BJ (cell line): Measurements from ENCODE around the gene MEDAG. TPM values are rescaled to one million over a fixed set of nuclear protein-coding genes. Genes with fewer than 3 reads are reported as not detected.

Experiments
- CTCF ChIA-PET: fragments of 350-600 bp; formaldehyde crosslinking; extraction: SDS; loops from one replicate; lab custom pipeline; 2021; ENCODE audit warnings: antibody characterized with exemption, inconsistent platforms; lab: Yijun Ruan, JAX
- POLR2A ChIA-PET: fragments of 300-600 bp; sonication (Branson Sonifier 250); formaldehyde crosslinking; extraction: SDS; loops from one replicate; lab custom pipeline; 2021; ENCODE audit warnings: antibody characterized with exemption; lab: Charles Lee
- DNase-seq: peaks from one replicate; pipeline ENCODE4 v3.0.0-alpha.2; 2011; ENCODE audit warnings: low read depth
- H3K27me3 ChIP-seq: 2 replicates; pipeline ENCODE4 v1.6.0; 2011; ENCODE audit warnings: low read length; ENCODE audit not compliant: control insufficient read depth, insufficient read depth
- H3K36me3 ChIP-seq: 2 replicates; pipeline ENCODE4 v1.5.1; 2011; ENCODE audit warnings: low read length; ENCODE audit not compliant: control insufficient read depth, insufficient read depth
- H3K4me3 ChIP-seq: 2 replicates; pipeline ENCODE4 v1.5.1; 2011; ENCODE audit warnings: low read depth, mild to moderate bottlenecking, control low read depth, low read length
- polyA plus RNA-seq: library from polyadenylated mRNA; depleted of rRNA; stranded (reverse); fragments of >200 nt; gene quantifications from 2 replicates; pipeline ENCODE4 v1.2.3, GENCODE V29; 2011; rRNA removed
- TF ChIP-seq, protein P1 (sequence below): IDR thresholded peaks from 2 replicates; pipeline ENCODE4 v1.5.1; 2011; ENCODE audit warnings: low read depth, mild to moderate bottlenecking, control low read depth, inconsistent platforms, low read length, moderate library complexity; ENCODE audit not compliant: insufficient read depth

Gene MEDAG
- polyA plus RNA-seq, 1 experiment: 0.87 TPM

DNA sequence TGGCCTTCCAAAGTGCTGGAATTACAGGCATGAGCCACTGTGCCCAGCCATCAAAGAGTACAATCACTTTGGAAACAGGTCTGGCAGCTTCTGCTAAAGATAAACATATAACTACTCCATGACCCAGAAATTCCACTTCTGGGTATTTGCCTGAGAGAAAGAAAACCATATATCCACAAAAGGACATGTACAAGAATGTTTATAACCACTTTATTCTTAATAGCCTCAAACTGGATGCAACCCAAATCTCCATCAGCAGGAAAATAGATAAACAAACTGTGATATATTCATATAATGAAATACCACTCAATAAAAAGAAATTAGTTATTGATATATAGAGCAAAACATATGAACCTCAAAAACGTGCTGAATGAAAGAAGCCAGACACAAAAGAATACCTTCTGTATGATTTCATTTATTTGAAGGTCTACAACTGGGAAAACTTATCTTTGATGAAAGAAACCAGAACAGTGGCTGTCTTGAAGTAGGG, 66.9 kb downstream of the MEDAG start:
- DNase-seq: peak; percentile 44
- Histone ChIP-seq H3K36me3 (no peaks in the 10 kb centered on the region), H3K27me3 (no peaks in the 10 kb centered on the region), H3K4me3 (no peak overlapping the region)
- CTCF ChIA-PET: no interaction called here
- POLR2A ChIA-PET: no interaction called here
- TF ChIP-seq, protein P1, sequence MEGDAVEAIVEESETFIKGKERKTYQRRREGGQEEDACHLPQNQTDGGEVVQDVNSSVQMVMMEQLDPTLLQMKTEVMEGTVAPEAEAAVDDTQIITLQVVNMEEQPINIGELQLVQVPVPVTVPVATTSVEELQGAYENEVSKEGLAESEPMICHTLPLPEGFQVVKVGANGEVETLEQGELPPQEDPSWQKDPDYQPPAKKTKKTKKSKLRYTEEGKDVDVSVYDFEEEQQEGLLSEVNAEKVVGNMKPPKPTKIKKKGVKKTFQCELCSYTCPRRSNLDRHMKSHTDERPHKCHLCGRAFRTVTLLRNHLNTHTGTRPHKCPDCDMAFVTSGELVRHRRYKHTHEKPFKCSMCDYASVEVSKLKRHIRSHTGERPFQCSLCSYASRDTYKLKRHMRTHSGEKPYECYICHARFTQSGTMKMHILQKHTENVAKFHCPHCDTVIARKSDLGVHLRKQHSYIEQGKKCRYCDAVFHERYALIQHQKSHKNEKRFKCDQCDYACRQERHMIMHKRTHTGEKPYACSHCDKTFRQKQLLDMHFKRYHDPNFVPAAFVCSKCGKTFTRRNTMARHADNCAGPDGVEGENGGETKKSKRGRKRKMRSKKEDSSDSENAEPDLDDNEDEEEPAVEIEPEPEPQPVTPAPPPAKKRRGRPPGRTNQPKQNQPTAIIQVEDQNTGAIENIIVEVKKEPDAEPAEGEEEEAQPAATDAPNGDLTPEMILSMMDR: no peak

DNA sequence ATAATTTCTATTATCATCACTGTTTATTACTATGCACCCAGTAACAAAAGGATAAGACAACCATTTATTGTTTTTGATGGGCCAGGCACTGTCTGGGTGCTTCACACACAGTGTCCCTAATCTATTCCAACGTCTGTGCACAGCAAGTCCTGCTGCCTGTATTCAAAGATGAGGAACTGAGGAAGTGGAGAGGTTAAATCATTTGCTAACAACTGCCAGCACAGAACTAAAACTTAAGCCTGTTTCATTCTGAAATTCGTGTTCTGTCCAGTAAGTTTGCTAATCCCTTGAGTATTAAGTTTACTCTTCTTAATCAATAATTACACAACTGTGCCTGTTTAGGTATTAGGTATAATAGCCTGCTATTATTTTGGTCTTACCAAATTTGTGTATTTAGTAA, 68.3 kb downstream of the MEDAG start:
- POLR2A ChIA-PET: no interaction called here
- DNase-seq: no peak
- Histone ChIP-seq H3K27me3 (no peaks in the 10 kb centered on the region), H3K36me3 (no peaks in the 10 kb centered on the region), H3K4me3 (no peak overlapping the region)
- CTCF ChIA-PET: no interaction called here
- TF ChIP-seq, protein P1: no peak

Other genes with a start within 250 kb of the MEDAG start
- gene ALOX5AP, start 170.7 kb upstream of the MEDAG start, polyA plus RNA-seq: 0.11 and 0.40 TPM in 2 replicates
- gene TEX26, start 26.4 kb downstream of the MEDAG start, polyA plus RNA-seq: not detected in 2 replicates